Measurements from ENCODE around the gene REEP1. TPM values are rescaled to one million over a fixed set of nuclear protein-coding genes. Genes with fewer than 3 reads are reported as not detected.

Gene REEP1
- total RNA-seq, 6 experiments from 2014 or later = 0.61 to 1.8 (median 0.85) TPM

- H3K4me3 ChIP-seq = no peak overlapping the region
- TF ChIP-seq CTCF (IDR thresholded peaks at IDR 0.05) (no peak), POLR2A (IDR thresholded peaks at IDR 0.05) (no peak)
- no peaks in the 10 kb centered on the region for H3K36me3 ChIP-seq
- intact Hi-C loops (cut with DNase I) = no loop called here
- ATAC-seq (no peak), DNase-seq (no peak)
- H3K4me1 ChIP-seq = no peaks in the 10 kb centered on the region
- no peak overlapping the region for H3K27ac ChIP-seq
- WGBS (ENCODE audit: insufficient coverage, low coverage, low lambda C conversion rate, missing lambda C conversion rate) = 68% methylated on average over 4 of the region's 8 CpGs
- H3K27me3 ChIP-seq = no peaks in the 10 kb centered on the region
- no peaks in the 10 kb centered on the region for H3K9me3 ChIP-seq
These were observed 97.7 kb downstream of the REEP1 start for GRCh38 chr2:86239745-86240144.

- H3K4me1 ChIP-seq = no peaks in the 10 kb centered on the region
- TF ChIP-seq POLR2A (IDR thresholded peaks at IDR 0.05) (no peak), CTCF (IDR thresholded peaks at IDR 0.05) (no peak)
- no peaks in the 10 kb centered on the region for H3K9me3 ChIP-seq
- intact Hi-C loops (cut with DNase I) = no loop called here
- DNase-seq (no peak), ATAC-seq (no peak)
- 89% methylated on average over 3 of the region's 4 CpGs for WGBS (ENCODE audit: insufficient coverage, low coverage, low lambda C conversion rate, missing lambda C conversion rate)
- no peak overlapping the region for H3K27ac ChIP-seq
- no peak overlapping the region for H3K4me3 ChIP-seq
- no peaks in the 10 kb centered on the region for H3K36me3 ChIP-seq
- no peaks in the 10 kb centered on the region for H3K27me3 ChIP-seq
These were observed 98.1 kb downstream of the REEP1 start for GRCh38 chr2:86239326-86239725.

GRCh38 chr2:86238354-86238753, 99.1 kb downstream of the REEP1 start:
- H3K36me3 ChIP-seq = no peaks in the 10 kb centered on the region
- H3K4me3 ChIP-seq = no peak overlapping the region
- no peaks in the 10 kb centered on the region for H3K9me3 ChIP-seq
- DNase-seq (no peak), ATAC-seq (no peak)
- 69% methylated on average over 4 of the region's 5 CpGs for WGBS (ENCODE audit: insufficient coverage, low coverage, low lambda C conversion rate, missing lambda C conversion rate)
- no peaks in the 10 kb centered on the region for H3K4me1 ChIP-seq
- TF ChIP-seq CTCF (IDR thresholded peaks at IDR 0.05) = no peak
- TF ChIP-seq POLR2A (IDR thresholded peaks at IDR 0.05) = no peak
- intact Hi-C loops (cut with DNase I) = no loop called here
- H3K27me3 ChIP-seq = no peaks in the 10 kb centered on the region
- H3K27ac ChIP-seq = no peak overlapping the region

- no peak overlapping the region for H3K4me3 ChIP-seq
- H3K36me3 ChIP-seq = no peaks in the 10 kb centered on the region
- intact Hi-C loops (cut with DNase I) = no loop called here
- no peak for TF ChIP-seq CTCF (IDR thresholded peaks at IDR 0.05)
- TF ChIP-seq POLR2A (IDR thresholded peaks at IDR 0.05) = no peak
- no peaks in the 10 kb centered on the region for H3K27me3 ChIP-seq
- WGBS (ENCODE audit: insufficient coverage, low coverage, low lambda C conversion rate, missing lambda C conversion rate) = 53% methylated on average over 5 of the region's 5 CpGs
- H3K4me1 ChIP-seq = no peaks in the 10 kb centered on the region
- no peak overlapping the region for H3K27ac ChIP-seq
- H3K9me3 ChIP-seq = no peaks in the 10 kb centered on the region
- no peak for ATAC-seq
- DNase-seq = no peak
These were observed 100.3 kb downstream of the REEP1 start for GRCh38 chr2:86237172-86237571.
